Sigmoid colon (tissue), 7 donors: Measurements from ENCODE around the gene SGO2. TPM values are rescaled to one million over a fixed set of nuclear protein-coding genes. Genes with fewer than 3 reads are reported as not detected.
A peak's percentile ranks its signal among the peaks of the same experiment; 100 is the strongest.

ENCODE experiments used
- DNase-seq: peaks from one replicate; pipeline ENCODE4 v3.0.0-alpha.2; 2019
- H3K27ac ChIP-seq, 4 donors: fragments of 200-600 bp; sonication (generic); one replicate each; pipeline ENCODE4 v1.5.1; 2016 to 2019; ENCODE audit warnings: mild to moderate bottlenecking in 1 of 4
- H3K27me3 ChIP-seq, 3 donors: fragments of 200-600 bp; sonication (generic); one replicate each; pipeline ENCODE4 v1.5.1; 2019; ENCODE audit warnings: mild to moderate bottlenecking in 1 of 3
- H3K36me3 ChIP-seq, 4 donors: fragments of 200-600 bp; sonication (generic); one replicate each; pipeline ENCODE4 v1.5.1; 2016 to 2019
- H3K4me1 ChIP-seq, 4 donors: fragments of 200-600 bp; sonication (generic); one replicate each; pipeline ENCODE4 v1.5.1; 2017 to 2019
- H3K4me3 ChIP-seq, 4 donors: fragments of 200-600 bp; sonication (generic); one replicate each; pipeline ENCODE4 v1.5.1; 2017 to 2019; ENCODE audit warnings: mild to moderate bottlenecking in 2 of 4, moderate library complexity in 1 of 4
- H3K9me3 ChIP-seq, 4 donors: fragments of 200-600 bp in 3 of 4; sonication (generic) in 3 of 4; one replicate each; pipeline versions ENCODE4 v1.5.1 to v1.6.1; 2013 to 2019
- EP300 ChIP-seq, 4 donors: sonication (generic); formaldehyde crosslinking; IDR thresholded peaks; one replicate each; pipeline ENCODE4 v1.6.1; 2017; ENCODE audit warnings: antibody characterized with exemption in 4 of 4
- POLR2A ChIP-seq, 2 donors: fragments of 450-650 bp; IDR thresholded peaks; one replicate each; pipeline ENCODE4 v1.6.1; 2016; ENCODE audit warnings: antibody characterized with exemption in 2 of 2, mild to moderate bottlenecking in 2 of 2, moderate library complexity in 2 of 2
- POLR2AphosphoS5 ChIP-seq, 4 donors: sonication (generic); formaldehyde crosslinking; IDR thresholded peaks; one replicate each; pipeline ENCODE4 v1.6.1; 2017; ENCODE audit warnings: antibody characterized with exemption in 4 of 4
- WGBS, 2 donors: extraction: QIAGEN DNeasy Blood & Tissue Kit; methylation state at CpG; one replicate each; pipeline ENCODE4 v1.1.7; 2013; 5-methylcytosine and 5-hydroxymethylcytosine counted together
- intact Hi-C: fragments of 100-400 bp; cut with DNase I; formaldehyde crosslinking; loops from one replicate; pipeline ENCODE4 v1.15.1; 2023
- polyA plus RNA-seq, 3 donors: library from polyadenylated mRNA; stranded (reverse); fragments of 200-250 nt; gene quantifications; one replicate each; pipeline ENCODE4 v1.2.3, GENCODE V29; 2013
- total RNA-seq, 4 donors: library from RNA; depleted of rRNA; stranded (reverse); fragments of >200 nt; gene quantifications; one replicate each; pipeline ENCODE4 v1.1.0, GENCODE V29; 2016
- TF ChIP-seq, protein P1 (sequence below), 4 experiments: fragments of 450-650 bp in 3 of 4; fragments of 200-600 bp in 1 of 4; IDR thresholded peaks; one replicate each; pipeline ENCODE4 v1.5.1; 2016 to 2019; ENCODE audit warnings: antibody characterized with exemption in 4 of 4, mild to moderate bottlenecking in 3 of 4, moderate library complexity in 2 of 4
- donor health status: healthy with polysubstance abuse.
- donor health status: Bipolar disorder and iron deficiency.
- donor health status: healthy.

SGO2 gene
- total and polyA plus RNA-seq, 7 donors = 0.60 to 5.0 (median 2.2) TPM

DNA sequence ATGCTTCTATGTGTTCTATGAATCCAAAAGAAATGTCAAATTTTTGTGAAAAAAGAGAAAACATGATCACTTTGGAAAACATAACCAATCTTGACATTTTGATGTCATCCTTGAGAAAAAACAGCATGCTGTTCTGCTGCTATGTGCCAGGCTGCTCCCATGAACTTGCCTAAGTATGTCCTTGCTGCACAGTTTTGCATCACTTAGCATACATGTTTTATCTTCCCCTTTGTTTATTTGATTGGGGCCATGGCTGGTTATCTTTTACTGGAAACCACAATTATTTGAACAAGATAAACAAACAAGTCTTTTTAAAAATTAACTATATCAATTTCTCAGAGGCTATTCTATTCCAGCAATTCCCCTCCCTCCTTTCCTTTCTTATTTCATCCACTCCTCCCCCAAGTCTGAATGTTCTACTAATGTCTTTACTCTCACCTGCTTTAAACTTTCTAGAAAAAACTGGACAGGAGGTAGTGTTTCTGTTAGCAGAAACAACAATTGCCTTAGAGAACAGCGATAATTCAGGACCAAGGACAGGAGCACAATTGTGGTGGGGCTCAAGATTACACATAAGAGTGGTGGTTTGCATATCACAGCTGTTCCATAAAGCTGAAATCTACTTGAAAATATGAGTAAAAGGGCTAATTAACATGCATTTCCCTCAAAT is 66.5 kb downstream of the SGO2 start:
- Histone ChIP-seq H3K9me3 (no peaks in the 10 kb centered on the region), H3K27me3 (no peaks in the 10 kb centered on the region), H3K4me1 (no peaks in the 10 kb centered on the region), H3K36me3 (no peaks in the 10 kb centered on the region), H3K27ac (no peak overlapping the region), H3K4me3 (no peak overlapping the region)
- WGBS, 2 donors = 41 to 68% methylated on average over 1 of the region's 1 CpG
- TF ChIP-seq POLR2AphosphoS5 (IDR thresholded peaks at IDR 0.05) (peak in 1 of 4 donors; percentile 18), EP300 (IDR thresholded peaks at IDR 0.05) (no peak)
- TF ChIP-seq, protein P1, sequence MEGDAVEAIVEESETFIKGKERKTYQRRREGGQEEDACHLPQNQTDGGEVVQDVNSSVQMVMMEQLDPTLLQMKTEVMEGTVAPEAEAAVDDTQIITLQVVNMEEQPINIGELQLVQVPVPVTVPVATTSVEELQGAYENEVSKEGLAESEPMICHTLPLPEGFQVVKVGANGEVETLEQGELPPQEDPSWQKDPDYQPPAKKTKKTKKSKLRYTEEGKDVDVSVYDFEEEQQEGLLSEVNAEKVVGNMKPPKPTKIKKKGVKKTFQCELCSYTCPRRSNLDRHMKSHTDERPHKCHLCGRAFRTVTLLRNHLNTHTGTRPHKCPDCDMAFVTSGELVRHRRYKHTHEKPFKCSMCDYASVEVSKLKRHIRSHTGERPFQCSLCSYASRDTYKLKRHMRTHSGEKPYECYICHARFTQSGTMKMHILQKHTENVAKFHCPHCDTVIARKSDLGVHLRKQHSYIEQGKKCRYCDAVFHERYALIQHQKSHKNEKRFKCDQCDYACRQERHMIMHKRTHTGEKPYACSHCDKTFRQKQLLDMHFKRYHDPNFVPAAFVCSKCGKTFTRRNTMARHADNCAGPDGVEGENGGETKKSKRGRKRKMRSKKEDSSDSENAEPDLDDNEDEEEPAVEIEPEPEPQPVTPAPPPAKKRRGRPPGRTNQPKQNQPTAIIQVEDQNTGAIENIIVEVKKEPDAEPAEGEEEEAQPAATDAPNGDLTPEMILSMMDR (IDR thresholded peaks at IDR 0.05) = no peak
- no peak for DNase-seq
- intact Hi-C loops = no loop called here

DNA sequence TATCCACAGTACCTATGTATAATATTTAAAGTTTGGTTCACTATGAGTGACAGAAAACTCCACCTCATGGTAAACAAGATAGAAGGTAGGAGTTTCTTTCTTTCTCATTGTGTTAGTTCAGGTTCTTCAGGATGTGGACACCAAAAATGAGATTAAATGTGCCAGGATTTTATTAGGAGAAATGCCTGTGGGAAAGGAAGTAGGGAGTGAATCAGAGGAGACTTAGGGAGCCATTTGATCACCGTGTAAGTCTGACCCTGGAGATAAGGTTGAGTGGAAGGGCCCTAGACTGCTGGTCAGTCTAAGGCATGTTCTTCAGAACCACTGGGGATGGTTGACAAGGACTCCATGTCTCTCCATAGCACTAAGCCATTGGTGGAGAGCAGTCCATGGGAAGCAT is 67.9 kb downstream of the SGO2 start:
- intact Hi-C loops = no loop called here
- H3K36me3 ChIP-seq = no peaks in the 10 kb centered on the region
- TF ChIP-seq POLR2AphosphoS5 (IDR thresholded peaks at IDR 0.05) (no peak), EP300 (IDR thresholded peaks at IDR 0.05) (no peak), POLR2A (IDR thresholded peaks at IDR 0.05) (no peak)
- TF ChIP-seq, protein P1 (IDR thresholded peaks at IDR 0.05) = no peak
- no peak for DNase-seq
- no peaks in the 10 kb centered on the region for H3K4me1 ChIP-seq
- no peak overlapping the region for H3K27ac ChIP-seq
- no peak overlapping the region for H3K4me3 ChIP-seq
- no peaks in the 10 kb centered on the region for H3K27me3 ChIP-seq
- WGBS, 2 donors = 81 to 86% methylated on average over 1 of the region's 1 CpG
- H3K9me3 ChIP-seq = no peaks in the 10 kb centered on the region

DNA sequence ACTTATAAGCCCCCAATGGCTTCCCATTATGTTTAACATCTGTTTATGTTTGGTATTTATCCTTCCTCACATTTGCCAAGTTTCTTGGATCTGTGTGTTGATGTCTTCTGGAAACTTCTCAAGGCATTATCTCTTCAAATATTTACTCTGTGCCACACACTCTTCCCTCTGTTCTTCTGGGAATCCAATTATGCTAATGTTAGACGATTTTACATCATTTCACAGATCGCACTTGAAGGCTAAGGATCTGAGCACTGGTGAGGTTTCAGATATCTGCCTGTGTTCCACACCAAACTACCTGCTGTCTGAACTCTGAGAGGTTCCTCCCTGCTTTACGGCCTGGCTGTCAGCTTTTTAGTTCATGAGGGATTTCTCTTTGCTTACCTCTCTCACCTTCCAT is 69.9 kb downstream of the SGO2 start:
- Histone ChIP-seq H3K4me3 (no peak overlapping the region), H3K36me3 (no peaks in the 10 kb centered on the region), H3K27me3 (no peaks in the 10 kb centered on the region), H3K4me1 (no peaks in the 10 kb centered on the region), H3K9me3 (no peaks in the 10 kb centered on the region), H3K27ac (no peak overlapping the region)
- 36 to 72% methylated on average over 3 of the region's 3 CpGs for WGBS, 2 donors
- no peak for TF ChIP-seq POLR2A (IDR thresholded peaks at IDR 0.05)
- no peak for TF ChIP-seq EP300 (IDR thresholded peaks at IDR 0.05)
- TF ChIP-seq, protein P1 (IDR thresholded peaks at IDR 0.05) = no peak
- no peak for TF ChIP-seq POLR2AphosphoS5 (IDR thresholded peaks at IDR 0.05)
- intact Hi-C loops = no loop called here
- DNase-seq = no peak

DNA sequence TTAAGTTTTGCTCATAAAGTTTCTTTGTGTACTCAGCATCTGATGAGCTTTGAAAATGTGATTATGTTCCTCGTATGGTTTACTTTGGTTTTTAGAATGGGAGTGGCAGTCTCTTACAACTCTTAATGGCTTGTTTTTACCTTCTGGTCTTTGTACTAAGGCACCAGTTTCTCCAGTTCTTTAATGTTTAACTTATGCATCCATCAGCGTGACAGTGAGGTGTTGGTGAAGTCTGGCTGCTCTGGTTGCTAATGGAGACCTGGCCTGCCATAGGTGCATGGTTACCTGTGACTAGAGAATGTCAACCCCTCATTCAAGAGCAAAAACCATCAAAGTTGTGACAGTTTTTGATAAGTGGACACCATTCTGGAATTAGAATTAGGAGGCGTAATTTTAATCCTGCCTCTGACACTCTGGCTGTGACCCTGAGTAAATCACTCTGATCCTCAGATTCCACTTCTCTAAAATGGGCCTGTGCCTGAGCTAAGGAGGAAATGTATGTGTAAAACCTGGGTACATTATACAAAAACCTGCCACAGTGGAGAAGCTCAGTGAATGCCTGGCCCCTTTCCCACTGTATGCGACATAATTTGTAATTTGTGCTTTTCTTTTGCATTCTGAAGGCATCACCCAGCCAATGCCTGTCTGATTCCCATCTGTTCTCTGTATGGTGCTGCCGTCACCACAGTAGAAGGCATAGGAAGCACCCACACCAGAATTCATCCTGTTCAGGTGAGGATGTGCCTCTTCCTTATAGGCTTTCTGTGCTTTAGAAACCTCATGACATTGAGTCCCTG is 71.0 kb downstream of the SGO2 start:
- no peaks in the 10 kb centered on the region for H3K27me3 ChIP-seq
- no peak for DNase-seq
- TF ChIP-seq EP300 (IDR thresholded peaks at IDR 0.05) (no peak), POLR2A (IDR thresholded peaks at IDR 0.05) (no peak), POLR2AphosphoS5 (IDR thresholded peaks at IDR 0.05) (no peak)
- TF ChIP-seq, protein P1 (IDR thresholded peaks at IDR 0.05) = no peak
- H3K4me3 ChIP-seq = no peak overlapping the region
- no peak overlapping the region for H3K27ac ChIP-seq
- WGBS, 2 donors = 47 to 78% methylated on average over 5 of the region's 5 CpGs
- H3K4me1 ChIP-seq = no peaks in the 10 kb centered on the region
- no peaks in the 10 kb centered on the region for H3K36me3 ChIP-seq
- intact Hi-C loops = no loop called here
- no peaks in the 10 kb centered on the region for H3K9me3 ChIP-seq
